Right ventricle myocardium inferior (tissue), 1 donor: ENCODE data around the gene CLDN9. TPM values are rescaled to one million over a fixed set of nuclear protein-coding genes. Genes with fewer than 3 reads are reported as not detected.
A peak's percentile ranks its signal among the peaks of the same experiment; 100 is the strongest.

Experiments used
- ATAC-seq: fragments of 200-7000 bp; cut with Tn5 transposase; one replicate; pipeline ENCODE4 v1.9.1; 2020; ENCODE audit warnings: mild to moderate bottlenecking, moderate library complexity
- DNase-seq: peaks from one replicate; pipeline ENCODE4 v3.0.0; 2021; ENCODE audit errors: missing footprints
- intact Hi-C: fragments of 100-400 bp; cut with DNase I; formaldehyde crosslinking; loops from one replicate; pipeline ENCODE4 v1.11.0; 2022
- total RNA-seq: library from RNA; stranded (reverse); fragmentation: NEBNext Ultra II Directional; extraction: Animal tissue kit (Norgen Biotek cat#: 25700); gene quantifications from one replicate; pipeline ENCODE4 v1.2.1, GENCODE V29; 2021
- donor health status: DM: no; HTN: yes; CAD: no; lungs with severe emphysema.

CLDN9 gene
- total RNA-seq, 1 donor from 2014 or later: 0.32 TPM

DNA sequence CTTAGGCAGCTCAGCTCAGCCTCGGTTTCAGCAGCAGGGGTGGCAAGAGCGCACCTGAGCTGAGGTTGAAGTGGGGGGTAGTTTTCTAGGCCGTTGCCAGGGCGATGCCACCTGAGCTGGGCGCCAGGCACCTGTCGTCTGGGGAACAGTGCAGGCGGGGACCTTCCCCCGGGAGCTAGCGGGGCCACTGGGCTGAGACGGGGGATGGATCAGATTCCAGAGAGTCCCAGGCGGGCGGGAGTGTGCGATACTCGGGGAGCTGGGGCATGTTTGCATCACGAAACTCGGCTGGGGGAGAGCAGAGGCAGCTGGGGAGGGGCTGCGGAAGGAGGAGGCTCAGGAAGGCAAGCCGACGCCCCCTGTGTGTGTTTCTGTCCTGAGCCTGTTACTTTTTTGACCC, 477 bp upstream of the CLDN9 start:
- ATAC-seq: no peak
- intact Hi-C loops: no loop called here
- no peak for DNase-seq

- ATAC-seq: no peak
- intact Hi-C loops: no loop called here
- DNase-seq: no peak
Measured at GRCh38 chr16:3013491-3013951, 798 bp downstream of the CLDN9 start.

GRCh38 chr16:3013998-3014690, 1.4 kb downstream of the CLDN9 start:
- ATAC-seq: no peak
- intact Hi-C loops: no loop called here

GRCh38 chr16:3014971-3015370, 2.2 kb downstream of the CLDN9 start:
- no peak for ATAC-seq
- DNase-seq: no peak
- intact Hi-C loops: no loop called here

More at GRCh38 chr16:3013998-3014690, 1.4 kb downstream of the CLDN9 start:
- no peak for DNase-seq

GRCh38 chr16:3015865-3016521, 3.3 kb downstream of the CLDN9 start:
- intact Hi-C loops: no loop called here
- DNase-seq: no peak
- no peak for ATAC-seq

GRCh38 chr16:3017344-3017743, 4.6 kb downstream of the CLDN9 start:
- no peak for ATAC-seq
- intact Hi-C loops: no loop called here

DNA sequence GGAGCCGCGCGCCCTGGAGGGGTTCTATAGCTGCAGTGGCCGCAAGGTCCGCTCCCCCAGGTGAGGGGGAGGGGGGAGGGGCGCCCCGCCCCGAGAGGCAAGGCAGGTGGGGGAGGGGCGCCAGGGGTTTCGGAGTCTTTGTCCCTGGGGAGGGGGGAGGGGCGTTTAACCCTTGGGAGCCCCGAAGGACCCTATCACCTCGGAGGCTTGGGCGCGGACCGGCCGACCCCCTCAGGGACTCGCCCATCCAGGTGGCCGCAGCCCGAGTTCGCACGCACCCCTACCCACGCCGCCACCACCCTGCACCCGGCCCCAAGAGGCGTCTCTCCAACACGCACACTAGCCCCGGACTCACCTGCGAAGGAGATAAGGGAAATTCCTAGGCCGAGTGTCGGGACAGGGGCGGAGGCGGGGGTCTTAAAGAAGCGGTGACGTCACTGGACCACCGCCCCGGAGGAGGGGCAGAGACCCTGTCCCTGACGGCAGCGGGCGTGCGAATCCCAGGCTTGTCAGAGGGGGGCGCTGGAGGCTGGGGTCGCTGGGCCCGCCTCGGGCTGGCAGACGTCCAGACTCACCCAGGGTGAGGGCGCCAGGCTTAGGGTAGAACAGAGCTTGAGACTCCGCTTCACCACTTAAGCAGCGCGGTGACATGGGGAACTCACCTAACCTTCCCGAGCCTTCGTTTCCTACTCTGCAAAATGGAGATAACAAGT, 5.2 kb downstream of the CLDN9 start, which contains the start of gene CLDN6:
Gene CLDN6, minus strand, starts transcription at position 390 of the 713 bp plus-strand sequence. CDS start 2,162 bp downstream, outside the sequence.
- intact Hi-C loops: no loop called here
- DNase-seq (no peak), ATAC-seq (no peak)

More at GRCh38 chr16:3017344-3017743, 4.6 kb downstream of the CLDN9 start:
- no peak for DNase-seq

- DNase-seq (no peak), ATAC-seq (no peak)
- intact Hi-C loops: no loop called here
Measured at GRCh38 chr16:3019594-3020246, 7.0 kb downstream of the CLDN9 start.

DNA sequence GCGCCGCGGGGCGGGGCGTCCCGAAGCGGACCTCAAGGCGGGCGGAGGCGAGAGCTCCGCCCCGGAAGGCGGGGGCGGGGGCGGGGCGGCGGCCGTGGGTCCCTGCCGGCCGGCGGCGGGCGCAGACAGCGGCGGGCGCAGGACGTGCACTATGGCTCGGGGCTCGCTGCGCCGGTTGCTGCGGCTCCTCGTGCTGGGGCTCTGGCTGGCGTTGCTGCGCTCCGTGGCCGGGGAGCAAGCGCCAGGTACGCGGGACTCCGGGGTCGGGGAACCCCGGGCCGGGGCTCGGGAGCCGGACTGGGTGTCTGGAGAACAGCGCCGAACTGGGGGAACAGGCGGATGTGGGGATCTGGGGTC, 7.5 kb downstream of the CLDN9 start, which contains the start of gene TNFRSF12A:
Gene TNFRSF12A, plus strand, starts transcription at position 122 of the 357 bp plus-strand sequence. Its CDS starts 30 bp downstream, at position 152.
- intact Hi-C loops: no loop called here
- peak; percentile 93 for DNase-seq
- ATAC-seq: peak; percentile 49

DNA sequence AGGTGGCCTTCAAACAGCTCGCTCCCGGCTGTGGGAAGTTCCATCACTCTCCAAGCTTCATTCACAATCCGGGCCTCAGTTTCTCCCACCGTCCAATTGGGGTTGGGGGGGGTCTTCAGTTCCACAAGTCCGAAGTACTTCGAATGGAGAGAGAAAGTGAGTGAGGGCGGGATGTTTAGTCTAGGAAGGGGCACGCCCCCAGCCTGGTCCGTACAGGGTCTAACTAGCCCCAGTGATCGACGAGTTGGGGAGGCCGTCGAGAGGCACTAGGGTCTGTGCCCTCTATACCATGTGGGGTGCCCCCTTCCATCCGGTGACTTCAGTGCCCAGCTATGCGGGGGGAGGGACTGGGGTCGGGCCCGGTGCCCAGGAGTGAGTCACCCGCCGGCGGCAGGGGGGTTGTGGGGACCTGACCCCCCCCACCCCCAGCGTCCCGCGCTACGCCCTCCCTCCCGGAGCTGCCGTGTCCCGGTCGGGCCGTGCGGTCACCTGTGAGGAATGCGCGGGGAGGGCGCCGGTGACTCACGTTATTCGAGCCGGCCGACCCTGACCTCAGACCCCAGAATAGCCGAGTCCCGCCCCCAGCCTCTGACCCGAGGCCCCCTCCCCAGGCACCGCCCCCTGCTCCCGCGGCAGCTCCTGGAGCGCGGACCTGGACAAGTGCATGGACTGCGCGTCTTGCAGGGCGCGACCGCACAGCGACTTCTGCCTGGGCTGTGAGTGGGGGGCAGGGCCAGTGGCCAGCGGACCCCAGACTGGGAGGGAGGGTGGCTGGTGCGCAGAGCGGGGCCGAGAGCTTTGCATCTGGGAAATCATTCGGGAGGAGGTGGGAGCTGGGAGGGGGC, 8.1 kb downstream of the CLDN9 start:
- DNase-seq (peak; percentile 80), ATAC-seq (peak; percentile 32)
- intact Hi-C loops: no loop called here

DNA sequence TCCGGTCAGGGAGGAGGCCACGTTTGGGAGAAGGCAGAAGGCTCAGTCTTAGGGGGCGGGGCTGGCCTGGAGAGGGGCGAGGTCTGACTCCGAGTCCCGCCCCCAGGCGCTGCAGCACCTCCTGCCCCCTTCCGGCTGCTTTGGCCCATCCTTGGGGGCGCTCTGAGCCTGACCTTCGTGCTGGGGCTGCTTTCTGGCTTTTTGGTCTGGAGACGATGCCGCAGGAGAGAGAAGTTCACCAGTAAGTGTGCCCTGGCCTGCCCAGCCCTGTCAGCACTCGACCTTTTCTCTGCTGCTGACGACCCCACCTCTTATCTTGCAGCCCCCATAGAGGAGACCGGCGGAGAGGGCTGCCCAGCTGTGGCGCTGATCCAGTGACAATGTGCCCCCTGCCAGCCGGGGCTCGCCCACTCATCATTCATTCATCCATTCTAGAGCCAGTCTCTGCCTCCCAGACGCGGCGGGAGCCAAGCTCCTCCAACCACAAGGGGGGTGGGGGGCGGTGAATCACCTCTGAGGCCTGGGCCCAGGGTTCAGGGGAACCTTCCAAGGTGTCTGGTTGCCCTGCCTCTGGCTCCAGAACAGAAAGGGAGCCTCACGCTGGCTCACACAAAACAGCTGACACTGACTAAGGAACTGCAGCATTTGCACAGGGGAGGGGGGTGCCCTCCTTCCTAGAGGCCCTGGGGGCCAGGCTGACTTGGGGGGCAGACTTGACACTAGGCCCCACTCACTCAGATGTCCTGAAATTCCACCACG, 8.9 kb downstream of the CLDN9 start:
- DNase-seq (peak; percentile 92), ATAC-seq (peak; percentile 57)
- intact Hi-C loops: no loop called here

GRCh38 chr16:3022208-3022683, 9.5 kb downstream of the CLDN9 start:
- peak; percentile 93 for DNase-seq
- intact Hi-C loops: no loop called here
- peak; percentile 41 for ATAC-seq

DNA sequence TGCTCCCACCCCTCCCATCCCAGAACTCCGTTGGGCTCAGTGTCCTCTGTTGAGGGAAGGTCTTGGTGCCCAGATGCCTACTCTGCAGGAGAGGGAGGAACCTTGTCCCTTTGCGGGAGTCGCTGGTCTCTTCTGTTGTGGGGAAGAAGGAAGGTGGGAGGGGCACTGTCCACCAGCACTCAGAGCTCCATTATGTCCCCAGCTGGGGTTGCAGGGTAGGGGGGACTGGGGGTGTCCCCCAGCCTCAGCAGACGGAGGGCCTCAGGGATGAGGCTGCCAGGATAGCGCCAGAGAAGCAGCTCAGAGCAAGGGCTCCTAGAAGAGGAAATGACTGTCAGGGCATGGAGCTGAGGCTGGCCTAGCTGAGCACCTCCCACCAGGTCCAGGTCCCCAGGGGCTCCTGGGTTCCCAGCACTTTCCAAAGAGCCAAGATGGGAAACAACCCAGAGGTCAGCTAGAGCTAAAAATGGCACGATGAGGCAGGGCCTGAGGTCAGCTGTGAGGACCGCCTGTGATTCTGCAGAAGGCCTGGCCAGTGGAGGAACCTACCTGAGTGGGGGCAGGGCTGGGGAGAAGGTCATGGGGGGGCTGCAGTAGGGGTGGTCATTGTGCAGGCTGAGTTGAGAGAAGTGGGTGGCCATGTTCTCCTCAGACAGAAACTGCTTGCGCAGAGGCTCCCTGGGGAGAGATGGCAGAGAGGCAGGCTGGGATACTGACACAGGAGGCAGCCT, 10.1 kb downstream of the CLDN9 start:
- DNase-seq (no peak), ATAC-seq (no peak)

DNA sequence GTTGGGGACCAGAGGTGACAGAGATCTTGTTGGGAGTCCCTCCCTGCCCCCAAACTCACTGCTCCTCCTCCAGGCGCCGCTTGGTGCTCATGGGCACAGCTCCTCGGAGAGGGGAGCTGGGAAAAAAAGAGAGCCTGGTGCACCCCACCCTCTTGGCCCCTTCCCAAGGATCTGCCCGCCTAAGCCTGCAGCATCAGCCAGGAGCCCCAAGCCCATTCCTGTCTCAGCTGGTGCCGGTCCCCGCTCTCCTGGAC, 10.6 kb downstream of the CLDN9 start:
- intact Hi-C loops: no loop called here
- no peak for ATAC-seq
- DNase-seq: no peak

More for the DNA sequence above, 10.1 kb downstream of the CLDN9 start:
- intact Hi-C loops: no loop called here

DNA sequence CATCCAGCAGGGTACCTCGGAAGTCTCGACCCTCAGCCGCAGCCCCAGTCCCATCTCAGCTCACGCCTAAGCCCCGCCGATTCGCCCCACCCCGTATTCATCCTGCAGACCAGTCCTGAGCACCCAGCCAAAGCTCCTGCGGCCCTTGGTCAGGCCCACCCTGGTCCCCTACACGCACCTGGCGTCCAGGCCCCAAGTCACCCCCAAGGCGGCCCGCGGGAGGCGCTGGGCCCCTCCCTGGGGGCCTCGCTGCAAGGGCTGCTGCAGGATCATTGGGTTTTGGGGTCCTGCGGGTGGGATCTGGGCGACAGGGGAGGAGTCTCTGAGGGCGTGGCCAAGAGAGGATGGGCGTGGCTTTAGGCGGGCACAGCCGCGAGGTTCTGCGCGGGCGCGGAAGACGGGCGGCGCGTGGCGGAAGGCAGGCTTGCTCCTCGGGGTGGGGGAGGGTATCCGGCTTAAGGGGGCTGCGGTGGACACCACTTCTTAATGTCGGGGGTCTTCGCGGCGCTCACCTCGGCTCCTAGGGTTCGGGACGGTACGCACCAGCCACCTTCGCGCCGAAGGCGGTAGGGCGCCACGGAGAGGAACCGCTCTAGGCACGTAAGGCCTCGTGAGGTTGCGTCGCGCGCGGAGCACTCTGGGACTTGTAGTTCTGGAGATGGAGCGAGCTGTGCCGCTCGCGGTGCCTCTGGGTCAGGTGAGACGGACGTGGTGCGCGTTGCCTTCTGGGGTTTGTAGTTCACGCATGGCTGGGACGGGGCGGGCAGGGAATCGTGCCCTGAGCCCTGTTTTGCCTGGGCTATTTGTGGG, 11.2 kb downstream of the CLDN9 start, which contains the start of the genes HCFC1R1 and THOC6:
Gene HCFC1R1, minus strand, starts transcription at position 274 of the 810 bp plus-strand sequence. Its CDS starts 1 bp downstream, at position 273.
Gene THOC6, plus strand, starts transcription at position 367 of the 810 bp plus-strand sequence. Its CDS starts 292 bp downstream, at position 659.
- intact Hi-C loops: no loop called here
- DNase-seq (peak; percentile 100), ATAC-seq (peak; percentile 82)
